DMS114 treated with DMSO at 0.1 percent for 48 hours (cell line): ENCODE results near the gene ZNF644.
"Not testable (repeated sequence)": the region's sequence is repeated elsewhere in the genome, so short reads cannot be mapped to it uniquely, and the experiment has no call there.

Experiments used
- DNase-seq: peaks from one replicate; lab custom pipeline; 2025; ENCODE audit not compliant: unreplicated experiment; lab: John Stamatoyannopoulos, UW

Gene ZNF644

GRCh38 chr1:91021686-91022517 is at the start of gene ZNF644:
Gene ZNF644, minus strand, starts transcription at chr1:91022035. Its CDS starts 39,682 bp downstream, at chr1:90982353.
- peak; percentile 82 for DNase-seq

GRCh38 chr1:91070298-91070697 is 48.5 kb upstream of the ZNF644 start:
- DNase-seq = no peak

GRCh38 chr1:91066538-91066937 is 44.7 kb upstream of the ZNF644 start:
- no peak for DNase-seq

GRCh38 chr1:91065337-91065736 is 43.5 kb upstream of the ZNF644 start:
- DNase-seq = no peak

- not testable (repeated sequence) for DNase-seq
Observed at GRCh38 chr1:91063403-91063802, 41.6 kb upstream of the ZNF644 start.

- no peak for DNase-seq
Observed at GRCh38 chr1:91059157-91059556, 37.3 kb upstream of the ZNF644 start.

- no peak for DNase-seq
Observed at GRCh38 chr1:91057784-91058183, 35.9 kb upstream of the ZNF644 start.

- no peak for DNase-seq
Observed at GRCh38 chr1:91054780-91055481, 33.1 kb upstream of the ZNF644 start.

GRCh38 chr1:91053630-91054029 is 31.8 kb upstream of the ZNF644 start:
- no peak for DNase-seq

- not testable (repeated sequence) for DNase-seq
Observed at GRCh38 chr1:91049551-91049950, 27.7 kb upstream of the ZNF644 start.

GRCh38 chr1:91046766-91047165 is 24.9 kb upstream of the ZNF644 start:
- no peak for DNase-seq

GRCh38 chr1:91045284-91045683 is 23.4 kb upstream of the ZNF644 start:
- DNase-seq = no peak

GRCh38 chr1:91044776-91045175 is 22.9 kb upstream of the ZNF644 start:
- not testable (repeated sequence) for DNase-seq

- not testable (repeated sequence) for DNase-seq
Observed at GRCh38 chr1:91042372-91042771, 20.5 kb upstream of the ZNF644 start.

- DNase-seq = no peak
Observed at GRCh38 chr1:91038582-91038981, 16.7 kb upstream of the ZNF644 start.

- DNase-seq = no peak
Observed at GRCh38 chr1:91036894-91037829, 15.3 kb upstream of the ZNF644 start.

- DNase-seq = no peak
Observed at GRCh38 chr1:91032349-91032748, 10.5 kb upstream of the ZNF644 start.

GRCh38 chr1:91031081-91031480 is 9.2 kb upstream of the ZNF644 start:
- DNase-seq = no peak

GRCh38 chr1:91026777-91027176 is 4.9 kb upstream of the ZNF644 start:
- DNase-seq = no peak

- DNase-seq = no peak
Observed at GRCh38 chr1:91026320-91026719, 4.5 kb upstream of the ZNF644 start.

- DNase-seq = no peak
Observed at GRCh38 chr1:91024481-91025119, 2.8 kb upstream of the ZNF644 start.
